A549 (cell line): ENCODE data around the gene STRN4. TPM values are rescaled to one million over a fixed set of nuclear protein-coding genes. Genes with fewer than 3 reads are reported as not detected.

Experiments used
- ATAC-seq, 2 experiments: fragments of 200-7000 bp in 1 of 2; fragments of >200 bp in 1 of 2; cut with Nextera tagmentation in 1 of 2; cut with Tn5 transposase in 1 of 2; 3 replicates each; pipeline versions ENCODE4 v1.8.0 to v1.9.1; 2018 to 2020; ENCODE audit warnings: mild to moderate bottlenecking in 1 of 2, moderate library complexity in 1 of 2
- CTCF ChIA-PET: fragments of 300-600 bp; sonication (Branson Sonifier 250); formaldehyde crosslinking; extraction: SDS; loops from one replicate; lab custom pipeline; 2021; ENCODE audit warnings: antibody characterized with exemption, inconsistent platforms; lab: Yijun Ruan, JAX
- POLR2A ChIA-PET: fragments of 350-600 bp; formaldehyde crosslinking; extraction: SDS; loops from one replicate; lab custom pipeline; 2021; ENCODE audit warnings: antibody characterized with exemption, inconsistent platforms; lab: Yijun Ruan, JAX
- DNase-seq, 2 experiments: peaks; one replicate each; pipeline versions ENCODE4 v3.0.0 to v3.0.0-alpha.2; 2011 to 2016; ENCODE audit warnings: low read depth in 1 of 2, low spot score in 1 of 2
- FAIRE-seq: peaks from 2 replicates; lab custom pipeline; 2011; peaks lifted over from hg19 to GRCh38; lab: Jason Lieb, UNC
- H3K27ac ChIP-seq, 2 experiments: fragments of >200 bp; sonication (Bioruptor Twin); formaldehyde crosslinking; 3 replicates each; pipeline ENCODE4 v1.5.1; 2016 to 2017
- H3K4me1 ChIP-seq: fragments of >200 bp; sonication (Bioruptor Twin); formaldehyde crosslinking; 3 replicates; pipeline ENCODE4 v1.6.1; 2016
- H3K4me2 ChIP-seq: fragments of >200 bp; sonication (Bioruptor Twin); formaldehyde crosslinking; 3 replicates; pipeline ENCODE4 v1.6.1; 2016
- H3K4me3 ChIP-seq: fragments of >200 bp; sonication (Bioruptor Twin); formaldehyde crosslinking; 3 replicates; pipeline ENCODE4 v1.5.1; 2016
- H3K9me3 ChIP-seq: fragments of >200 bp; sonication (Bioruptor Twin); formaldehyde crosslinking; 3 replicates; pipeline ENCODE4 v1.6.1; 2016
- EP300 ChIP-seq, 2 experiments: fragments of >200 bp; sonication (Bioruptor Twin); formaldehyde crosslinking; IDR thresholded peaks; 2 replicates in 1 of 2; 3 replicates in 1 of 2; pipeline ENCODE4 v1.6.1; 2016 to 2017
- ESRRA ChIP-seq: fragments of 150-350 bp; IDR thresholded peaks from 2 replicates; pipeline ENCODE4 v1.6.1; 2014; ENCODE audit warnings: mild to moderate bottlenecking, low read length, borderline replicate concordance
- GATA3 ChIP-seq: IDR thresholded peaks from 2 replicates; pipeline ENCODE4 v1.6.1; 2012; ENCODE audit warnings: borderline replicate concordance
- HEYL ChIP-seq: fragments of 250-450 bp; sonication (Bioruptor Pico); IDR thresholded peaks from 2 replicates; pipeline ENCODE4 v1.8.0; 2021; ENCODE audit warnings: mild to moderate bottlenecking, moderate library complexity
- HOXB13 ChIP-seq: fragments of 250-450 bp; sonication (Bioruptor Pico); IDR thresholded peaks from 2 replicates; pipeline ENCODE4 v1.5.0; 2020; ENCODE audit warnings: low read depth, mild to moderate bottlenecking, moderate library complexity
- KDM1A ChIP-seq: fragments of 200-600 bp; sonication (generic); IDR thresholded peaks from 2 replicates; pipeline ENCODE4 v1.6.1; 2016; ENCODE audit warnings: low read depth, mild to moderate bottlenecking
- NFE2L2 ChIP-seq: fragments of 150-350 bp; conservative IDR thresholded peaks from 2 replicates; pipeline ENCODE4 v1.6.1; 2014; ENCODE audit warnings: low read length
- NR3C1 ChIP-seq: fragments of >200 bp; sonication (Bioruptor Twin); formaldehyde crosslinking; IDR thresholded peaks from 3 replicates; pipeline ENCODE4 v1.6.1; 2017
- POLR2AphosphoS2 ChIP-seq: conservative IDR thresholded peaks from 2 replicates; pipeline ENCODE4 v1.6.1; 2012; ENCODE audit warnings: low read length, improper control_type of control experiment, inconsistent platforms
- RAD21 ChIP-seq, 2 experiments: fragments of >200 bp in 1 of 2; sonication (Bioruptor Twin) in 1 of 2; formaldehyde crosslinking in 1 of 2; IDR thresholded peaks in 1 of 2; conservative IDR thresholded peaks in 1 of 2; 2 replicates in 1 of 2; 3 replicates in 1 of 2; pipeline ENCODE4 v1.6.1; 2012 to 2018; ENCODE audit warnings: inconsistent platforms in 1 of 2
- RARB ChIP-seq: fragments of 250-450 bp; sonication (Bioruptor Pico); IDR thresholded peaks from 2 replicates; pipeline ENCODE4 v1.8.0; 2021; ENCODE audit warnings: mild to moderate bottlenecking, moderate library complexity
- ZFP36 ChIP-seq: fragments of 450-650 bp; IDR thresholded peaks from 2 replicates; pipeline ENCODE4 v1.6.1; 2014; ENCODE audit warnings: borderline replicate concordance; ENCODE audit not compliant: partially characterized antibody
- WGBS: methylation state at CpG from one replicate; pipeline ENCODE4 v1.1.6; 2017; ENCODE audit errors: missing lambda C conversion rate; 5-methylcytosine and 5-hydroxymethylcytosine counted together
- polyA plus RNA-seq, 4 experiments: library from polyadenylated mRNA; depleted of rRNA in 3 of 4; stranded (reverse); fragments of >200 nt; fragmentation: RNase III in 1 of 4; extraction: RNeasy Plus Mini Kit Qiagen cat#74134 plus additional on column Dnase treatment in 1 of 4; gene quantifications; 2 replicates in 3 of 4; 3 replicates in 1 of 4; pipeline ENCODE4 v1.2.3, GENCODE V29; 2011 to 2017
- TF ChIP-seq, protein P1 (sequence below): fragments of 250-450 bp; sonication (Bioruptor Pico); IDR thresholded peaks from 2 replicates; pipeline ENCODE4 v1.5.0; 2021; ENCODE audit warnings: mild to moderate bottlenecking, moderate library complexity, borderline replicate concordance
- TF ChIP-seq, protein P2 (sequence below): IDR thresholded peaks from 2 replicates; pipeline ENCODE4 v1.6.1; 2012; ENCODE audit warnings: low read depth, borderline replicate concordance
- TF ChIP-seq, protein P3 (sequence below): fragments of >200 bp; sonication (Bioruptor Twin); formaldehyde crosslinking; IDR thresholded peaks from 3 replicates; pipeline ENCODE4 v1.5.1; 2016
- TF ChIP-seq, protein P4 (sequence below): fragments of 450-650 bp; IDR thresholded peaks from 2 replicates; pipeline ENCODE4 v1.6.1; 2014; ENCODE audit warnings: antibody characterized with exemption

The STRN4 gene
- polyA plus RNA-seq, 2 of the 4 experiments (the other 2 are of a cell fraction), result 62.8 to 70.0 TPM

DNA sequence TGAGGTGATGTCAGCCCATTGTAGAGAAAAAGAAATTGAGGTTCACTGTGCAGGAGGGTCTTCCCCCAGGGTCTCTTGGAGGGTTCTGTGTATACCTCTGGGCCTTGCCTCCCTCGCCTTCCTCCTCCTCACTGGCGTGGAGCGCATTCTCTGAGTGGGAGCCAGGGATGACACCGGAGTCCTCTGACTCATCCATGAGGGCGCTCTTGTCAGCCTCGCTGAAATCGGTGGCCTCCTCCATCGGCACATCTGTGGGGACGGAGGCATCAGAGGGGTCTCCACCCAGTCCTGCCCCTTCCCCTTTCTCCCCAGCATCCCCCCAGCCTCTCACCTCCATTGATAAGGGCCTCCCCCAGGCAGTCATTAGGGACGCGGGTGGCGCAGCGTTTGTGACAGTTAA is 45.5 kb downstream of the STRN4 start:
- Histone ChIP-seq H3K27ac (no peak overlapping the region), H3K4me3 (no peak overlapping the region), H3K4me1 (peaks cover 6% of the 10 kb centered on the region; the same call in 1 of the 3 replicates), H3K9me3 (no peaks in the 10 kb centered on the region), H3K4me2 (no peak overlapping the region)
- DNase-seq (no peak), ATAC-seq (no peak), FAIRE-seq (no peak)
- WGBS, result 94% methylated on average over 13 of the region's 13 CpGs
- CTCF ChIA-PET, result interaction anchor here (1.0 to 6.8 kb wide), 4 partner anchors 7 to 140 kb away, joined by 4 to 102 read pairs (median 38); no protein-coding TSS in a partner anchor
- TF ChIP-seq ZFP36 (no peak), ESRRA (no peak), GATA3 (no peak), NFE2L2 (no peak), RARB (CRISPR knock-in tag) (no peak), POLR2AphosphoS2 (no peak), HOXB13 (CRISPR knock-in tag) (no peak), HEYL (CRISPR knock-in tag) (no peak), NR3C1 (no peak), EP300 (IDR thresholded peaks at IDR 0.05) (no peak)
- TF ChIP-seq, protein P1, sequence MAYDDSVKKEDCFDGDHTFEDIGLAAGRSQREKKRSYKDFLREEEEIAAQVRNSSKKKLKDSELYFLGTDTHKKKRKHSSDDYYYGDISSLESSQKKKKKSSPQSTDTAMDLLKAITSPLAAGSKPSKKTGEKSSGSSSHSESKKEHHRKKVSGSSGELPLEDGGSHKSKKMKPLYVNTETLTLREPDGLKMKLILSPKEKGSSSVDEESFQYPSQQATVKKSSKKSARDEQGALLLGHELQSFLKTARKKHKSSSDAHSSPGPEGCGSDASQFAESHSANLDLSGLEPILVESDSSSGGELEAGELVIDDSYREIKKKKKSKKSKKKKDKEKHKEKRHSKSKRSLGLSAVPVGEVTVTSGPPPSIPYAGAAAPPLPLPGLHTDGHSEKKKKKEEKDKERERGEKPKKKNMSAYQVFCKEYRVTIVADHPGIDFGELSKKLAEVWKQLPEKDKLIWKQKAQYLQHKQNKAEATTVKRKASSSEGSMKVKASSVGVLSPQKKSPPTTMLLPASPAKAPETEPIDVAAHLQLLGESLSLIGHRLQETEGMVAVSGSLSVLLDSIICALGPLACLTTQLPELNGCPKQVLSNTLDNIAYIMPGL (CRISPR knock-in tag), result no peak
- TF ChIP-seq, protein P2, sequence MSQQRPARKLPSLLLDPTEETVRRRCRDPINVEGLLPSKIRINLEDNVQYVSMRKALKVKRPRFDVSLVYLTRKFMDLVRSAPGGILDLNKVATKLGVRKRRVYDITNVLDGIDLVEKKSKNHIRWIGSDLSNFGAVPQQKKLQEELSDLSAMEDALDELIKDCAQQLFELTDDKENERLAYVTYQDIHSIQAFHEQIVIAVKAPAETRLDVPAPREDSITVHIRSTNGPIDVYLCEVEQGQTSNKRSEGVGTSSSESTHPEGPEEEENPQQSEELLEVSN, result no peak
- TF ChIP-seq, protein P3, sequence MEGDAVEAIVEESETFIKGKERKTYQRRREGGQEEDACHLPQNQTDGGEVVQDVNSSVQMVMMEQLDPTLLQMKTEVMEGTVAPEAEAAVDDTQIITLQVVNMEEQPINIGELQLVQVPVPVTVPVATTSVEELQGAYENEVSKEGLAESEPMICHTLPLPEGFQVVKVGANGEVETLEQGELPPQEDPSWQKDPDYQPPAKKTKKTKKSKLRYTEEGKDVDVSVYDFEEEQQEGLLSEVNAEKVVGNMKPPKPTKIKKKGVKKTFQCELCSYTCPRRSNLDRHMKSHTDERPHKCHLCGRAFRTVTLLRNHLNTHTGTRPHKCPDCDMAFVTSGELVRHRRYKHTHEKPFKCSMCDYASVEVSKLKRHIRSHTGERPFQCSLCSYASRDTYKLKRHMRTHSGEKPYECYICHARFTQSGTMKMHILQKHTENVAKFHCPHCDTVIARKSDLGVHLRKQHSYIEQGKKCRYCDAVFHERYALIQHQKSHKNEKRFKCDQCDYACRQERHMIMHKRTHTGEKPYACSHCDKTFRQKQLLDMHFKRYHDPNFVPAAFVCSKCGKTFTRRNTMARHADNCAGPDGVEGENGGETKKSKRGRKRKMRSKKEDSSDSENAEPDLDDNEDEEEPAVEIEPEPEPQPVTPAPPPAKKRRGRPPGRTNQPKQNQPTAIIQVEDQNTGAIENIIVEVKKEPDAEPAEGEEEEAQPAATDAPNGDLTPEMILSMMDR, result no peak
- TF ChIP-seq, protein P4, sequence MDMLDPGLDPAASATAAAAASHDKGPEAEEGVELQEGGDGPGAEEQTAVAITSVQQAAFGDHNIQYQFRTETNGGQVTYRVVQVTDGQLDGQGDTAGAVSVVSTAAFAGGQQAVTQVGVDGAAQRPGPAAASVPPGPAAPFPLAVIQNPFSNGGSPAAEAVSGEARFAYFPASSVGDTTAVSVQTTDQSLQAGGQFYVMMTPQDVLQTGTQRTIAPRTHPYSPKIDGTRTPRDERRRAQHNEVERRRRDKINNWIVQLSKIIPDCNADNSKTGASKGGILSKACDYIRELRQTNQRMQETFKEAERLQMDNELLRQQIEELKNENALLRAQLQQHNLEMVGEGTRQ, result no peak
- POLR2A ChIA-PET, result no interaction called here

DNA sequence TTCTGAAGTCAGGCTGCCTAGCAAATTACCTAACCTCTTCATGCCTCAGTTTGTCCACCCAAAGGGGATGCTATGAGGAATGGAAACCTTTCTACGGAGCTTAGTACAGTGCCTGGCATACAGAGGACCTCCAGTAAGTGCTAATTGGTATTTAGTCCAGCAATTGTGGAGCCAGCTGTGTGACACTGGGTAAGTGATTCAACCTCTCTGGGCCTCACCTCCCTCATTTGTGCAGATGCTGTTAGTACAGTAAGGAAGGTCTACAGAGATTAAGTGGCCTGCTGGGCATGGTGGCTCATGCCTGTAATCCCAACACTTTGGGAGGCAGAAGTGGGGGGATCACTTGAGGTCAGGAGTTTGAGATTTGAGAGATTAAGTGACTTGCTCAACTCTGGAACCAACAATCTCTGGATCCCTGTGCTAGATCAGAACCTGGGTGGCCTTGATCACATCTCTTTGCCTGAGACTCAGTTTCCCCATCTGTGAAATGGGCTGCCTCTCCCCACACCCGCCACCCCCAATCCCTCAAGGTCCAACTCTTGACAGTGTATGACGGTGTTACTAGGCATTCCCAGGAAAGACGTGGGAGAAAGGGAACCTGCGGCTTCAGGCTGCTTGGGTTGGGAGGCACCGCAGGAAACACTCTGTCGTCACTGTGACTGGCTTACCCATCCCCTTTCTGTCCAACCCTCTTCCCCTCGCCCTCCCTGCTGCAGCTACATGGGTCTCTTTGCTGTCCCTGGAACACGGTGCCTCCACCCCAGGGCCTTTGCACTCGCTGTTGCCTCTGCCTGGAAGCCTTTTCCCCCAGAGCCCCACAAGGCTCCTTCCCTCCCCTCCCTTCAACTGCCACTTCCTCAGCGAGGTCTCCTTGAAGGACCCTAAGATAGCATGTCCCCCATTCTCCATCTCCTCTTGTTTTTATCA is 47.6 kb downstream of the STRN4 start:
- H3K4me2 ChIP-seq, result no peak overlapping the region
- no peak for DNase-seq
- peak; percentile 62 for TF ChIP-seq ZFP36
- TF ChIP-seq RAD21 (conservative IDR thresholded peaks at IDR 0.05 in 1 of 2, IDR thresholded peaks at IDR 0.05 in 1 of 2), result no peak
- peak; percentile 48; the same call in 1 of the 2 replicates for TF ChIP-seq KDM1A
- no peaks in the 10 kb centered on the region for H3K9me3 ChIP-seq
- POLR2A ChIA-PET, result no interaction called here
- no peak for FAIRE-seq
- no peak overlapping the region for H3K4me3 ChIP-seq
- ATAC-seq, result no peak
- H3K4me1 ChIP-seq, result peaks cover 6% of the 10 kb centered on the region; the same call in 1 of the 3 replicates
- CTCF ChIA-PET, result interaction anchor here (0.7 to 2.1 kb wide), 7 partner anchors 14 to 161 kb away, joined by 3 to 5 read pairs (median 4); no protein-coding TSS in a partner anchor
- 91% methylated on average over 11 of the region's 11 CpGs for WGBS
- H3K27ac ChIP-seq, result no peak overlapping the region
